ENCODE data around the gene AKR1C3.
"Not testable (repeated sequence)": the region's sequence is repeated elsewhere in the genome, so short reads cannot be mapped to it uniquely, and the experiment has no call there.

Gene AKR1C3

DNA sequence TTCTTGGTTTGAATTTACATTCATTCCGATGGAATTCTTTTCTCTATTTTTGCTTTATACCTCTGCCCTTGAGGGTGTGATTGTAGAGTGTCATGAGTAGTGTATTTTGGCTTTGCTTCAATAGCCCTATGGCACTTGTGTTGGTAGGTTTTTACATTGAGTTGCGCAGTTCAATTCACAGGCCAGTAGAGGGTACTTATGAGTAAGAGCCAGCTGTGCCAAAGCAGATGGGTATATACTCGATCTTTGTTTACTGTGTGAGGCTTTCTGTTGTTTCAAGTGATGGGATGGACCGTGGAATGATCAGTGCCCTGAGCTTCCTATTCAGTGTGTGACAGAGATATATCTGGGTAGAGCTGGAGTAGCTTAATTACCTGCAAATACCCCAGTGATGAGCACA is 4.3 kb upstream of the AKR1C3 start:
- DNase-seq (ENCODE audit: low read depth), result no peak

DNA sequence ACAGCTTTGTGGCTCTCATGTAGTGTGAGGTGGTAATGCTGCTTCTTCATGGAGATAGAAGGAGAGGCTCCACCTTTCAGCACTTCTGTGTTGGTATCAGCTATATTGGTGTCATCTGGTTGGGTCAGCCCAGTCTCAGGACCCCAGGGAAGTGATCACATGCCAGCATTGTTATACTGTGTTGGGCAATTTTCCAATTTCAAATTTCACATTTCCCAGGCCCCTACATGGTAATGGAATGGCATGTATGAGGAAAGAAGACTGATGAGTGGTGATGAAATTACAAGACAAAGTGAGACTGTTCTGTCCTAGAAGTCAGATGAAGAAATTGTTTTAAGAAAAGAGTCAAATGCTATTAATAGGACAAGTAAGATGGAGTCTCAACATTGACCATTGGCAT is 3.7 kb upstream of the AKR1C3 start:
- no peak for DNase-seq (ENCODE audit: low read depth)

DNA sequence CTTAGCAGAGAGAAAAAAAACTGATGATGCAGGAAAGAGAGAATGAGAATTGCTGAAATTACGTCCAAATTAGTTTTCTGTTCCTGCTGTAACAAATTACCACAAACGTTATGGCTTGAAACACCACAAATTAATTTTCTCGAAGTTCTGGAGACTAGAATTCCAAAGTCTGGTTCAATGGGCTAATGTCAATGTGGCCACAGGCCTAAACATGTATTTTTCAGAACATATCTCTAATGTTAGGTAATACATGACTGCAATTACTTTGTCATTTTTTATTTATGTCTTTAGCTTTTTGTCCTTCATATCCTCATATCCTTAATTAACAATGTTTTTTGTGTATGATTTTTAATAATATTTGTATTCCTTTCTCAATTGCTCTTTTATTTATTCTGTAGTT is 3.0 kb upstream of the AKR1C3 start:
- no peak for DNase-seq (ENCODE audit: low read depth)

DNA sequence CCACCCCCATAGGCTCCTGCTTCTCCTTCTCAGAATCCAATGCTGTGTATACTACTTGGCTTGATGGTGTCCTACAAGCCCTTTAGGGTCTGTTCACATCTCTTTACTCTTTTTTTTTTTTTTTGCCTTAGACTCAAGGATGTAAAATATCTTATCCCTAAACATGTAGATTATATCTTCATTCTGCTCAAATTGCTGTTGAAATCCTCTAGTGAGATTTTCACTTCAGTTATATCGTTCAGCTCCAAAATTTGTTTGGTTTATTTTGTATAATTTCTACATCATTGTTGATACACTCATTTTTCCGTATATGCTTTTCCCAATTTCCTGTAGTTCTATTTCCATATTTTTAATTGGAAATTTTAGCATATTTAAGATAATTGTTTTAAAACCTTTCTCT is 1.8 kb upstream of the AKR1C3 start:
- DNase-seq (ENCODE audit: low read depth), result no peak

DNA sequence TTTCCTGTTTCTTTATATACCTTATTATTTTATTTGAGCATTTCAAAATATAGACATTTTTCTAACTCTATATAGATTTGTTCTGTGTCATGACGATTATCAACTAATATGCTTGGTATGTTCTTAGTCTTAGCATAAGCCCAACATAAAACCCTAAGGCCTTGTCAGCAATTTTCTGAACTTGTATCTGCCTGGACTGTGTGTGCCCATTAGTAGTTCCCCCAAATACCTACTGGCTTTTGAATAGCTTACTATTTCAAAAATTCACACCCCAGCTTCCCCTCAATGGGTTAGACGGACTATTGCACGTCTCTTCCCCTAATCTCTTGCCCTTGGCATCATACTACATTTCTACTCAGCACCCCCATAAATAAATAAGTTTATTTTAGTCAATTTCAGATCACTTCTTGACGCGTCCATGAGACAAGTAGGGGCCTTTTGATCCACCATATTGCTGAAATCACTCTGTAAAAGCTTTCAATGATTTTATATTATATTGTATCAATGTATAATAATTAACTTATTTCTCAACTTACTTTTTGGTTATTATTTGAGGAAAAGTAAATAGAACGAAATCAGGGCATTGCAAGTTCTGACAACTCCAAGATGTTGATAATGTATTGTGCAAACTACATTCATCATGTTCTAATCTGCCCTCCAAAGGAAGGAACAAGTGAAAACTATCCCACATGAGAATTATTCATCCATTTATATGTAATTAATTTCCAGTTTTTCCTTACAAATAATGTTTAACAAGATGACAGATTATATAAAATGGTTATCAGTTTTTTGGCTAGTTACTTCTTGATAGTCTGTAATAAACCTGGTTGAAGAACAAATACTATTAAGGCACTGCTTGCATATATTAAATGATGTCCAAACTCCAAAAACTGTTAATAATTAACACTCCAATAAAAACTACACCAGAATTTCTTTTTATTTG is 1.1 kb upstream of the AKR1C3 start:
- no peak for DNase-seq (ENCODE audit: low read depth)

DNA sequence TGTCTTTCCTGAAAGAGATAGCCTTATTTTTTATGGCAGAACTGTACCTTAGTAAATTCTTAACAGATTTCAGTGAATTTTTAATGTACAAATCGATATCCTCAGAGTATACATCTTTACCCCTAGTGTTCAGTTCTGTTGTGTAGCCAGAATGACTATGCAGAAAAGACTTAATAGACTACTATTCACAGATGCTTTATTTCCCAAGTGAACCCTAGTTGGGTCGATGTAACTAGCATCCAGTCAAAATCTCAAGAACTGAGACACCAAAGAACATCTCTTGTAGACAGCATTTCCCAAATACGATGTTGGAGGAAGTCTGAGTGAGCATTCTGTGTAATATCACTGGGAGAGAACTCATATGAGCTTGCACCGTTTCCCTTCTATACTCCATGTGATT is 1.5 kb downstream of the AKR1C3 start:
- DNase-seq (ENCODE audit: low read depth), result no peak

DNA sequence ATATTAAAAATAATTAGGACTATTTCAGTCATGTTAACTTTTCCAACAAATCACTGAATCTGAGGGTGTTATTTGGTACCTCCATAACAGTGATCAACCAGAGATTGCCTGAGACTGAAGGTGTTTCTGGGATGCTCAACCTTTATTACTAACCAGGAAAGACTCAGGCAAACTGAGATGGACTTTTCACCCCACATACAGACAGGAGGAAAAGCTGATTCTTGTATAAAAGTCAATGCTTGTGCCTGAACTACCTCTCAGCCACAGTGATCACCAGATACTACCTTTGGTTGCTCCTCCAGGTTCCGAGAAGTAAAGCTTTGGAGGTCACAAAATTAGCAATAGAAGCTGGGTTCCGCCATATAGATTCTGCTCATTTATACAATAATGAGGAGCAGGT is 1.9 kb downstream of the AKR1C3 start:
- no peak for DNase-seq (ENCODE audit: low read depth)

DNA sequence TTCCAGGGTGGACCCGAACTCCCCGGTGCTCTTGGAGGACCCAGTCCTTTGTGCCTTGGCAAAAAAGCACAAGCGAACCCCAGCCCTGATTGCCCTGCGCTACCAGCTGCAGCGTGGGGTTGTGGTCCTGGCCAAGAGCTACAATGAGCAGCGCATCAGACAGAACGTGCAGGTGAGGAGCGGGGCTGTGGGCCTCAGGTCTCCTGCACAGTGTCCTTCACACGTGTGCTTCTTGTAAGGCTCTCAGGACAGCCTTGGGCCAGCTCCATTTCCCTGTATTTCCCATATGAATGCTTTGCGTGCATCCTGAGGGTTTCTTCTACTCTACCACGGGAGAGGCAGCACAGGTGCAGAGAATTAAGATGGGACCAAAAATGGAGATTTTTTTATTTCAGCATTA is 8.3 kb downstream of the AKR1C3 start:
- not testable (repeated sequence) for DNase-seq (ENCODE audit: low read depth)

DNA sequence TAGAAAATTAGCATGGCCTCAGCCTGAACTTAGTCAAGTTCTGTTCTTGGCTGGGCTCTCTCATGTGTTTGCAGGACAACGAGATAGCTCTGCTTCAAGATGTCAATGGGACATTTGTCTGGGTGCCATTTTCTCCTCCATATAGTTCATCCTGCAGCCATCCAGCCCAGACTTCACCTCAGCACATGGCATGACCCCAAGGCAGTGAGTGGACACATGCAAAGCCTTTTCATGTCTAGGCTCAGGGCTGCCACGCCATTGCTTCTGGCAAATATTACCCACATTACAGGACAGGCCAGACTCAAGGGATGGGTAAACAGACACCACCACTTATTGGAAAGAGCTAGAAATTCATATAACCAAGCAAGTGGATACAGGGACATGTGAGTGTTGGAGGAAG is 9.3 kb downstream of the AKR1C3 start:
- DNase-seq (ENCODE audit: low read depth), result no peak

DNA sequence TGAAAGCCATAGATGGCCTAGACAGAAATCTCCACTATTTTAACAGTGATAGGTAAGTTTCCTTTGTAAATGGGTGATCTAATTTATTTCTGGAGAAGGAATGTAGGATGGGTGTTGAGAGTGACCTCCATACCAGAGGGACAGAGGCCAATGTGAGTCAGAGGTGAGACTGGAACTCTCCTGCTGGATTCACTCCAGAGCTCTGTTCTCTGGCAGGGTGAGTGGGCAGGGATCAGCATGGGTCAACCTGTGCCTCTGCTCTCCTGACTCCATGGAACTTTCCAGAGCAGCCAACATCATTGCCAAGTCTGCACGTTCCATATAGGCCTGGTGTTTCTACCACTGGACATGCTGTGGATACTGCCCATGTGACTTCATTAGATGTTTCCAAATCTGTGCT is 11.4 kb downstream of the AKR1C3 start:
- no peak for DNase-seq (ENCODE audit: low read depth)

DNA sequence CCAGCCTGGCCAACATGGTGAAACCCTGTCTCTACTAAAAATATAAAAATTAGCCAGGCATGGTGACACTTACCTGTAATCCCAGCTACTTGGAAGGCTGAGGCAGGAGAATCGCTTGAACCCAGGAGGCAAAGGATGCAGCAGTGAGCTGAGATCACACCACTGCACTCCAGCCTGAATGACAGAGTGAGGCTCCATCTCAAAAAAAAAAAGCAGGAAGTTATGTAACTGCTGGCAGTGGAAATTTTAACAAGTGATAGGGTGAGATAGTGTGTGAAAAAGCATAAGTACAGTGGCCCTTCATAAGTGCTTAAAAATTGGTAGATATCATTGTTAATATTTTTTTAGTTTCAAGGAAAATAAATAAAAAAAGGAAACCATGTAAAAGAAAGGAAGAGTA is 12.3 kb downstream of the AKR1C3 start:
- no peak for DNase-seq (ENCODE audit: low read depth)

DNA sequence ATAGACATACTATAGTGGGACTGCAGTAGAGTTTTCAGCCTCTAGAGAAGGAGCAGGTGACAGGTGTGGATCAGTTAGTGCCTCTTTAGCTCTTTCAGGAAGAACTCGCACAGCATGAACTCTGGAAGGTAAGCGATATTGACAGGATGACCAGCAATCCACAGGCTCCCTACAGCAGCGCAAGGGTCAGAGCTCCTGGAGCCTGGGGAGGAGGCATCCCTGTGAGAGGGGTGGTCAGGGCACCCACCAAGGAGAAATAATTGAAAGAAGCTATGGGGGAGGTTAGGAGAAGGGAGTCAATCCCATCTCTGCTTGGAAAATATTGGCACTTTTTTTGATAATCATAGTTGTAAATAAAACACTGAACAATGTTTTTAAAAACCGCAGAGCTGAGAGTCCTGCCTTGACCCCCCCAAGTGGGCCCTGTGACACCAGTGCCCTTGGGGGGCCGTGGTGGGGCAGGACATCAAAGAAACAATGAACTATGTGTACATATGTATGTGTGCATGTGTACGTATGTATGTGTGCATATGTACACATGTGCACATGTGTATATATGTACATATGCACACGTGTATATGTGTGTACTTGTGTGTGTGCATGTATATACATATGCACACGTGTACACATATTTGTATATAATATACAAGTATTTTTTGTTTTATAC is 13.8 kb downstream of the AKR1C3 start:
- no peak for DNase-seq (ENCODE audit: low read depth)

DNA sequence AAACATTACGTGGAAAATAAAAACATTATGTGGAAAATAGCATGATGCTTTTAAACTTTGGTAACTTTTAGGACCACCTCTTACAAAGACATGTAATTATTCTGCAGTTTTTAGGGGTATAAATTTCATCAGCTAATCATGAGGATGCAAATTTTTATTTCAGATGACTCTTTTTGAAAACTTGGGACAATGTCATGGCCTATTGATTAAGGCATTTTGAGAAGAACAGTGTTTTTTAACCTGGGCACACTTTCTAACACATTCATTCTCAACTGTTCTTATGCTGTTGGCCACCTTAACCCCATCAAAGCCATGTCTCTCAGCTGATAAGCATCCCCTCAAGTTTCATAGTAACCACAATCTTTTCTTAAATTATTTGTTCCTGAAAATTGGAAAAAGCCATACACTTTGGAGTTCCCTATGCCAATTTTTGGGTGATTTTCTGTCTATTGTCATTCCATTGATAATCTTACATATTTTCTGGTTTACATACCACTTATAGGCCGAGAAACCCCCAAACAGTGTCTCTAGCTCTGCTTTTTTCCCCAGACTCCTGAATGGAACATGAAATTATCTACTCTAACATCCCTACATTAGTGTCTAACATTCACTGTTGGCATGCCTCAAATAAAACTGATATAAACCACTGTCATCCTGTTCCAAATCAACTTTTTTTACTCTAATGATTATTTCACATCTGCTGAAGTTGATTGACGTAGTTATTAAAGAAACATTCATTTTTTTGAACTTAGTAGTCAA is 14.6 kb downstream of the AKR1C3 start:
- DNase-seq (ENCODE audit: low read depth), result no peak

DNA sequence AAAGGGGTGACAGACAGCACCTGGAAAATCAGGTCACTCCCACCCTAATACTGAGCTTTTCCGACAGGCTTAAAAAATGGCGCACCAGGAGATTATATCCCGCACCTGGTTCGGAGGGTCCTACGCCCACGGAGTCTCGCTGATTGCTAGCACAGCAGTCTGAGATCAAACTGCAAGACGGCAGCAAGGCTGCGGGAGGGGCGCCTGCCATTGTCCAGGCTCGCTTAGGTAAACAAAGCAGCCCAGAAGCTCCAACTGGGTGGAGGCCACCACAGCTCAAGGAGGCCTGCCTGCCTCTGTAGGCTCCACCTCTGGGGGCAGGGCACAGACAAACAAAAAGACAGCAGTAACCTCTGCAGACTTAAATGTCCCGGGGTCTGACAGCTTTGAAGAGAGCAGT is 15.6 kb downstream of the AKR1C3 start:
- DNase-seq (ENCODE audit: low read depth), result not testable (repeated sequence)

DNA sequence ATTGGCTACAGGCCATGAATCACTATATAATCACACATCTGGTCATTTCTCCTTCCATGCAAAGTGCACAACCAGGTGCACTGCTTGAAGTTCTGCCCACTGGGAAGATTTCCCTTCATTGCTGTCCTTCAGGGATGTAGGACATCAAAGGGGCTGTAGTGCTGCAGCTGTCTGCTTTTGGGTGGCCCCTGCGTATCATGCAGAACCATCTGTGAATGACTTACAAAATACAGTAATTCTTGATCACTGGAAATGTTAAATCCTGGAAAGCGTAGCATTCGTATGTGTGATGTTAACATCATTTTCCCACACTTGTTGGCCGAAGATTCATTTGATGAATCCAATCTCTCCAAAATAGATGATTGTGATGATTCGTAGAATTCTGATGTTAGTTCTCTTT is 22.4 kb downstream of the AKR1C3 start:
- DNase-seq (ENCODE audit: low read depth), result no peak

DNA sequence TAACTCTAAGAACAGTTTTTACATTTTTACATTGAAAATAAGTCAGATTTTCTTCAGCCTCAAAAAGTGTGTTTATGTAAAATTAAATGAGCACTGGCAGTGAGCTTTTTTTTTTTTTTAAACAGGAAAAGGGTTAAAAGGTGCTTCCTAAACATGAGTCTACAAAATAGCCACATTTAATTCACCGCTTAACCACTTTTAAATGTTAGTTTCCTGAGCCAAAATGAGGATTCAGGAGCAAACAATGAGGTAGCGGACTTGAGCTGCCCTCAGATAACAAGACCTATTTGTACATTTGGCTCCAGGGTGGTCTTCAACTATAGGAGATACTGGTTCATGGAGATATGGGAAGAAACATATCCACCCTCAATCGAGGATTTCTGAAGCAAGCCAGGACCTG is 22.8 kb downstream of the AKR1C3 start:
- DNase-seq (ENCODE audit: low read depth), result no peak

DNA sequence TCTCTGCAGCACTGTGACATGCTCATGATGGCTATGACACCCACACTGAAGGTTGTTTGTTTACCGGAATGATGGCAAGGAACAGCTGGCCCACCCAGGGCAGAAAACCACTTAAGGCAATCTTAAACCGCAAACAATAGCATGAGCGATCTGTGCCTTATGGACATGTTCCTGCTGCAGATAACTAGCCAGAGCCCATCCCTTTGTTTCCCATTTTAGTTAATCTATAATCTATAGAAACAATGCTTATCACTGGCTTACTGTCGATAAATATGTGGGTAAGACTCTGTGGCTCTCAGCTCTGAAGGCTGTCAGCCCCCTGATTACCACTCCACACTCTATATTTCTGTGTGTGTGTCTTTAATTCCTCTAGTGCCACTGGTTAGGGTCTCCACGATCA is 25.8 kb downstream of the AKR1C3 start:
- not testable (repeated sequence) for DNase-seq (ENCODE audit: low read depth)

DNA sequence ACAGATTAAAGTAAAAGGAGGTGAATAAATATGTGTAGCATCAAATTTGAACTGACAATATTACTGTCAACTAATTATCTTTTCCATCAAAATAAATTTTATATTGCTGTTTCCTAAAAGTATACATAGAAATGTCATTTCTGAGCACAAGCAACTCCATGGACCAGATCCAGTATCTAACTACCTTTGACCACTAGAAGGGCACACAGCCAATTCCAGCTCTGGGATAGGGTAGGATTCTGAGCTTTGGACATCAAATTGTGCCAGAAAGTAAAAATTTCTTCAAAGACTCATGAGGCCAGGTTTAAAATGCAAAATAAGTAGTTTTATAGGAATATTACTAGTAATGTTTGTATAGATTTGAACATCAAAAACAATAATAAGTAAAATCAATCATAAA is 29.7 kb downstream of the AKR1C3 start:
- DNase-seq (ENCODE audit: low read depth), result no peak

DNA sequence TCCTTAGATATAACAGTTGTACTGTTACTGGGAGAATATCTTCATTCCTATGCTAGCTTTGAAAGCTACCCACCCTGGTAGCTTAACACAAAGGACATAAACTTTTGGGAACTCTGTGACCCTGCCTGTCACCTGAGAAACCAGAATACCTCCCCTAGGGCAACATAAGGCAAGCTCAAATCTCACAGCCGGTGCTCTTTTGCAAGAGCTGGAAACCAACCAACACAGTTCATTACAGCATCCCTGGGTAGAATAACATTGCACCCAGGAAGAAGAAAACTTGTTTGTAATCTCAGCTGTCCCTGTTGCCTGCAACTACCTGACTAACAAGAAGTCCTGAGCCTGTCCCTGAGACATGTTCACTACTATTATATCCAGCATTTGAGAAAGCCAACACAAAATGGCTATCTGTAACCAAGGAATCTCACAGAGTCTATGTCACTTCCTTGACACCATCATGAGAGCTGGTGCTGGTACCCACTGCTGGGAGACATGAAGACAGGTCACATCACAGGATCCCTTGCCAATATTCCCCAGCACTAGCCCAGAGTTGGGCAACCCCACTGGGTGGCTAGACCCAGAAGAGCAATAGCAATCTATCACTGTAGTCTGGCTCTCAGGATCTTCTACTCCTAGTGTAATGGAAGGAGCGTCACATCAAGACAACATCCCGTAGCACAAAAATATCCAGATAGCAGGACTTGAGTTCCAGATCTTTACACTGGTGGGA is 31.3 kb downstream of the AKR1C3 start:
- no peak for DNase-seq (ENCODE audit: low read depth)

DNA sequence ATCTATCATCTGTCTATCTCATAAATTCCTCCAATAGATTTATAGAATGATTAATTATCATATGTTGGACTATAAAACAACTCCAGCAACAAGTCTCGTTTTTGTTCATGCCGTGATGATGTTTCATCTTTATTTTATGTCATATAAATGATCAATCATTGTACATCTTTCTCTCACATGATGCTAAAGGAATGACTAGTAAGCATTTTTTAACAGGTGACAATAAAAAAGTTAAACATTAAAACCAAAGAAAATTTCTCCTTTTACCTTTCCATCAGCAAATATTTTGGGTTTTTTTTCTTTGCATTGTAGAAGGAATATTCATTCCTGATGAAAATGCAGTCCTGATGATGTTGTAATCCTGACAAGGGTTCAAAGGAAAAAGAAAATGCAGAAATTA is 41.4 kb downstream of the AKR1C3 start:
- DNase-seq (ENCODE audit: low read depth), result no peak

DNA sequence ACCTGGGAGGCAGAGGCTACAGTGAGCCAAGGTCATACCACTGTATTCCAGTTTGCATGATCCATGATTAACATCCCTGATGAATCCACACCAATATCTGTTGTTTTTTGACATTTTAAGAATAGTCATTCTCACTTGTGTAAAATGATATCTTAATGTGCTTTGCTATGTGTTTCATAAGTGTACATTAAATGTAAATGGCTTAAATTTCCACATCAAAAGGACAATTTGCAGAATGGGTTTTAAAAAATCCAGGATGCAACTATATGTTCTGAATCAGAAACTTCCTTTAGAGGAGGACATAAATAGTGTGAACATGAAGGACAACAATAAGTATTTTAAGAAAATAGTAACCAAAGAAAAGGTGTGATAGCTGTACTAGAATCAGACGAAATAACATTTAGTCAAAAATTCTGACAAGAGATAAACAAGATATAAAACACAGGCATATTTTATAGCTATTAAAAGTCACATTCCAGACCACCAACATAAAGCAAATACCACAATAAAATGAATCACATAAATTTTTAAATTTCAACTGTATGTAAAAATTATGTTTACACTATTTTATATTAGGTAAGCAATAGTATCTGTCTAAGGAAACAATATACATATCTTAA is 42.4 kb downstream of the AKR1C3 start:
- DNase-seq (ENCODE audit: low read depth), result no peak

DNA sequence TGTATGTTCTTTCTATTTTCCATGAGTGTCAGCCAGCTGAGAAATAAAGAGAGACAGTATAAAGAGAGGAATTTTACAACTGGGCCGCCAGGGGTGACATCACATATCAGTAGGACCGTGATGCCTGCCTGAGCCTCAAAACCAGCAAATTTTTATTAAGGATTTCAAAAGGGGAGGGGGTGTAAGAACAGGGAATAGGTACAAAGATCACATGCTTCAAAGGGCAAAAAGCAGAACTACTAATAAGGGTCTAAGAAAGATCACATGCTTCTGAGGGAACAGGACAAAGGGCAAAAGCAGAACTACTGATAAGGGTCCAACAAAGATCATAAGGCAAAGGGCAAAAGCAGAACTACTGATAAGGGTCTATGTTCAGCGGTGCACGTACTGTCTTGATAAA is 43.5 kb downstream of the AKR1C3 start:
- not testable (repeated sequence) for DNase-seq (ENCODE audit: low read depth)

Data from stimulated activated CD8-positive, alpha-beta memory T cell treated with anti-CD3 and anti-CD28 coated beads, Interleukin-15, amount 100 ng/mL, for 24 hours (primary cell).